AG04449 (cell line): ENCODE data around the gene DNASE1L2.

Source experiments
- CTCF ChIA-PET: fragments of 350-600 bp; formaldehyde crosslinking; extraction: SDS; loops from one replicate; lab custom pipeline; 2021; ENCODE audit warnings: antibody characterized with exemption; lab: Yijun Ruan, JAX
- POLR2A ChIA-PET: fragments of 400-600, 350-600 bp; formaldehyde crosslinking; extraction: SDS; loops from one replicate; lab custom pipeline; 2020; ENCODE audit warnings: antibody characterized with exemption, inconsistent platforms; lab: Yijun Ruan, JAX
- DNase-seq: peaks from one replicate; pipeline ENCODE4 v3.0.0-alpha.2; 2010; ENCODE audit warnings: low read depth, low spot score
- H3K4me3 ChIP-seq: 2 replicates; pipeline ENCODE4 v1.5.1; 2011; ENCODE audit warnings: low read depth, mild to moderate bottlenecking, control low read depth, low read length
- TF ChIP-seq, protein P1 (sequence below): IDR thresholded peaks from one replicate; pipeline ENCODE4 v1.5.1; 2011; ENCODE audit warnings: mild to moderate bottlenecking, moderate library complexity, low read length, control low read depth, inconsistent platforms; ENCODE audit not compliant: insufficient read depth; ENCODE audit errors: missing control alignments

Gene DNASE1L2

DNA sequence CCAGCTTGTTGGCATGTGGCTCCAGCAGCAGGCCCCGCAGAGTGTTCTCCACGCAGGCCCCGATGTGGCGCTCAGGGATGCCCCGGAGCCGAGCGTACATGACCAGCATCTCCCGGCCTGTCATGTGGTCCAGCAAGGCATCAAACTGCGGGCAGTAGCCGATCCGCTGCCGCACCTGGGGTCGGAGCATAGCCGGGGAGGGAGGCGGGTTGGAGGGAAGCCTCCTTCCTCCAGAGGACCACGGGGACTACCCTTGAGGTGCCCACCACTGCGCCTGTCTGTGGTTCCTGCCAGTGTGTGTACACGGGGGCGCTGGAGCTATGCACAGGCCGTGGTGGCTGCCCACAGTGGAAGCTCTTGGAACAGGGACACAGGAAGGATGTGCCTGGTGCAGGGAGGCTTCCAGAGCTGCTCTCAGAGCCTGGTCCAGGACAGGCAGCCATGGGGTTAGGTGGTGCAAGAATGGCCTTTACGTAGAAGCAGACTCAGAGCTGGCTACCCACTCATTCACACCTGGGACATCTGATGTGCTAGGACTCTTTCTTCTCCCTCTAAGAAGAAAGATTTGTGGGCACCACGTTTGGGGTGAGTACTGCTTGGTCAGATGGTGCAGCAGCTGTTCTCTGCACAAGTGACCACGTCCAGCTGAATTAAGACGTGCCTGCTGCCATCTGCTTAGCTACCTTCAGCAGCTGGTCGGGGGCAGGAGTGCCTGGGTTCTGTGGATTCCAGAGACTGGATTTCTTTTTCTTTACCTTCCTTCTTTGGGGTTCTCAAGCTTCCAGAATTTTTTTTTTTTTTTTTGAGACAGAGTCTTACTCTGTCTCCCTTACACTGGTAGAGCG, 42.9 kb downstream of the DNASE1L2 start:
- TF ChIP-seq, protein P1, sequence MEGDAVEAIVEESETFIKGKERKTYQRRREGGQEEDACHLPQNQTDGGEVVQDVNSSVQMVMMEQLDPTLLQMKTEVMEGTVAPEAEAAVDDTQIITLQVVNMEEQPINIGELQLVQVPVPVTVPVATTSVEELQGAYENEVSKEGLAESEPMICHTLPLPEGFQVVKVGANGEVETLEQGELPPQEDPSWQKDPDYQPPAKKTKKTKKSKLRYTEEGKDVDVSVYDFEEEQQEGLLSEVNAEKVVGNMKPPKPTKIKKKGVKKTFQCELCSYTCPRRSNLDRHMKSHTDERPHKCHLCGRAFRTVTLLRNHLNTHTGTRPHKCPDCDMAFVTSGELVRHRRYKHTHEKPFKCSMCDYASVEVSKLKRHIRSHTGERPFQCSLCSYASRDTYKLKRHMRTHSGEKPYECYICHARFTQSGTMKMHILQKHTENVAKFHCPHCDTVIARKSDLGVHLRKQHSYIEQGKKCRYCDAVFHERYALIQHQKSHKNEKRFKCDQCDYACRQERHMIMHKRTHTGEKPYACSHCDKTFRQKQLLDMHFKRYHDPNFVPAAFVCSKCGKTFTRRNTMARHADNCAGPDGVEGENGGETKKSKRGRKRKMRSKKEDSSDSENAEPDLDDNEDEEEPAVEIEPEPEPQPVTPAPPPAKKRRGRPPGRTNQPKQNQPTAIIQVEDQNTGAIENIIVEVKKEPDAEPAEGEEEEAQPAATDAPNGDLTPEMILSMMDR: no peak
- H3K4me3 ChIP-seq: no peak overlapping the region
- POLR2A ChIA-PET: interaction anchor here (1.1 kb wide), 1 partner anchor 15 kb away, joined by 3 read pairs; no protein-coding TSS in a partner anchor
- no peak for DNase-seq
- CTCF ChIA-PET: no interaction called here

GRCh38 chr16:2280461-2280860, 44.2 kb downstream of the DNASE1L2 start:
- POLR2A ChIA-PET: interaction anchor here (0.6 kb wide), 1 partner anchor 14 kb away, joined by 4 read pairs; no protein-coding TSS in a partner anchor

DNA sequence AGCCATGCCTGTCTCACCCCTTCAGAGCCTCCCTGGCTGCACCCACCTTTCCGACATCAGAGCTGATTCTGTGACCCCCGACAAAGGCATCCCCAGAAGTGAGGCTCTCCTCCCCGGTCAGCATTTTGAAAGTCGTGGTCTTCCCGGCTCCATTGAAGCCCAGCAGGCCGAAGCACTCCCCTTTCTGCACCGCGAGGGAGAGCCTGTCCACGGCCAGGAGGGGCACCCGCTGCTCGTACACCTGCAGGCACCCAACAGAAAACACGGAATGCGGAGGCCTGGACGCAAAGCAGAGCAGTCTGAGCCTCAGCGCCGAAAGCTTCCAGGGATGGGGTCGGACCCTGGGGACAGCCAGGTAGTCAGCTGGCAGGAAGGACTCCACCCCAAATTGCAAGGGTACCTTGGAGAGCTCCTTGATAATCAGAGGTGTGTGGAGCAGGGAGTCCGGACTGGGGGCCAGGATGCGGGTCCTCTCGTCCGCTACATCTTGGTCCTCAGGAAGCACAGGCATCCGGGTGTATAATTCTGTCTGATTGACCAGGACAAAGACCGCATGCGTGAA, 44.8 kb downstream of the DNASE1L2 start:
- CTCF ChIA-PET: no interaction called here
- TF ChIP-seq, protein P1: no peak
- POLR2A ChIA-PET: interaction anchor here (0.6 kb wide), 1 partner anchor 13 kb away, joined by 4 read pairs; no protein-coding TSS in a partner anchor
- no peak overlapping the region for H3K4me3 ChIP-seq
- DNase-seq: no peak

More at GRCh38 chr16:2280461-2280860, 44.2 kb downstream of the DNASE1L2 start:
- H3K4me3 ChIP-seq: no peak overlapping the region
- TF ChIP-seq, protein P1: no peak
- no peak for DNase-seq
- CTCF ChIA-PET: no interaction called here

GRCh38 chr16:2282262-2282661, 46.0 kb downstream of the DNASE1L2 start:
- TF ChIP-seq, protein P1: no peak
- no peak overlapping the region for H3K4me3 ChIP-seq
- ChIA-PET CTCF (no interaction called here), POLR2A (no interaction called here)
- no peak for DNase-seq

- CTCF ChIA-PET: no interaction called here
Measured at GRCh38 chr16:2282866-2283555, 46.8 kb downstream of the DNASE1L2 start.

More at GRCh38 chr16:2282866-2283555, 46.8 kb downstream of the DNASE1L2 start:
- POLR2A ChIA-PET: no interaction called here
- DNase-seq: no peak
- TF ChIP-seq, protein P1: no peak
- no peak overlapping the region for H3K4me3 ChIP-seq
